ENCODE data around the gene WASHC3. TPM values are rescaled to one million over a fixed set of nuclear protein-coding genes. Genes with fewer than 3 reads are reported as not detected.

The WASHC3 gene
- total RNA-seq, 1 donor from 2014 or later = 37.2 TPM

DNA sequence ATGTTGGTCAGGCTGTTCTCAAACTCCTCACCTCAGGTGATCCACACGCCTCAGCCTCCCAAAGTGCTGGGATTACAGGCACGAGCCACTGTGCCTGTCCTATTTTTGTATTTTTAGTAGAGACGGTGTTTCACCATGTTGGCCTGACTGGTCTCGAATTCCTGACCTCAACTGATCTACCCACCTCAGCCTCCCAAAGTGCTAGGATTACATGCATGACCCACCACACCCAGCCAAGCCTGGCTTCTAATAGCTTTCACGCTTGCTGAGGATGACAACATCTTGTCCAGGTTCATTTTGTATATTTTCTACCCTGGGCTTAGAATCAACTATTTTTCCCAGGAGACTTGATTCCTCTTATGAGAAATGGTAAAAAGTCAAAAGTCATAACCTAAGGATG lies 64.7 kb downstream of the WASHC3 start:
- H3K36me3 ChIP-seq = no peaks in the 10 kb centered on the region

GRCh38 chr12:101995684-101996083 lies 66.1 kb downstream of the WASHC3 start:
- Histone ChIP-seq H3K27ac (replicated peaks) (no peak overlapping the region), H3K4me1 (no peaks in the 10 kb centered on the region), H3K9me3 (replicated peaks) (no peaks in the 10 kb centered on the region), H3K4me3 (no peak overlapping the region), H3K27me3 (ENCODE audit: low read depth) (no peaks in the 10 kb centered on the region), H3K36me3 (no peaks in the 10 kb centered on the region)
- no peak for DNase-seq
- TF ChIP-seq, protein P1, sequence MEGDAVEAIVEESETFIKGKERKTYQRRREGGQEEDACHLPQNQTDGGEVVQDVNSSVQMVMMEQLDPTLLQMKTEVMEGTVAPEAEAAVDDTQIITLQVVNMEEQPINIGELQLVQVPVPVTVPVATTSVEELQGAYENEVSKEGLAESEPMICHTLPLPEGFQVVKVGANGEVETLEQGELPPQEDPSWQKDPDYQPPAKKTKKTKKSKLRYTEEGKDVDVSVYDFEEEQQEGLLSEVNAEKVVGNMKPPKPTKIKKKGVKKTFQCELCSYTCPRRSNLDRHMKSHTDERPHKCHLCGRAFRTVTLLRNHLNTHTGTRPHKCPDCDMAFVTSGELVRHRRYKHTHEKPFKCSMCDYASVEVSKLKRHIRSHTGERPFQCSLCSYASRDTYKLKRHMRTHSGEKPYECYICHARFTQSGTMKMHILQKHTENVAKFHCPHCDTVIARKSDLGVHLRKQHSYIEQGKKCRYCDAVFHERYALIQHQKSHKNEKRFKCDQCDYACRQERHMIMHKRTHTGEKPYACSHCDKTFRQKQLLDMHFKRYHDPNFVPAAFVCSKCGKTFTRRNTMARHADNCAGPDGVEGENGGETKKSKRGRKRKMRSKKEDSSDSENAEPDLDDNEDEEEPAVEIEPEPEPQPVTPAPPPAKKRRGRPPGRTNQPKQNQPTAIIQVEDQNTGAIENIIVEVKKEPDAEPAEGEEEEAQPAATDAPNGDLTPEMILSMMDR (IDR thresholded peaks at IDR 0.05; ENCODE audit: borderline replicate concordance) = no peak
- intact Hi-C loops (cut with micrococcal nuclease) = no loop called here

More for the DNA sequence above, 64.7 kb downstream of the WASHC3 start:
- DNase-seq = no peak
- no peaks in the 10 kb centered on the region for H3K9me3 ChIP-seq (replicated peaks)
- H3K4me1 ChIP-seq = no peaks in the 10 kb centered on the region
- H3K27me3 ChIP-seq (ENCODE audit: low read depth) = no peaks in the 10 kb centered on the region
- no peak overlapping the region for H3K27ac ChIP-seq (replicated peaks)
- intact Hi-C loops (cut with micrococcal nuclease) = no loop called here
- H3K4me3 ChIP-seq = no peak overlapping the region
- TF ChIP-seq, protein P1 (IDR thresholded peaks at IDR 0.05; ENCODE audit: borderline replicate concordance) = no peak

DNA sequence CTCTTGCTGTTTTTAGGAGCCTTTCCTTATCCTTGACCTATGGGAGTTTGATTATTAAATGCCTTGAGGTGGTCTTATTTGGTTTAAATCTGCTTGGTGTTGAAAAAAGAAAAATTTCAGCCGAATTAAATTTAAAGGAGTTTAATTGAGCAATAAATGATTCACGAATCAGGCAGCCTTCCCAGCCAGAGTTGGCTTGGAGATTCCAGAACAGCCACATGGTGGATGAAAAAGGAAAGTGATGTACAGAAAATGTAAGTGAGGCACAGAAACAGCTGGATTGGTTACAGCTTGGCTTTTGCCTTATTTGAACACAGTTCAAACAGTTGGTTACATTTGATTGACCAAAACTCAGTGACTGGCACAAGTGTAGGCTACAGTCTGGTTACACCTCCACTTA lies 69.7 kb downstream of the WASHC3 start:
- H3K4me3 ChIP-seq = no peak overlapping the region
- peaks cover 4% of the 10 kb centered on the region for H3K9me3 ChIP-seq (replicated peaks)
- intact Hi-C loops (cut with micrococcal nuclease) = no loop called here
- no peaks in the 10 kb centered on the region for H3K4me1 ChIP-seq
- no peak overlapping the region for H3K27ac ChIP-seq (replicated peaks)
- no peak for DNase-seq
- no peaks in the 10 kb centered on the region for H3K27me3 ChIP-seq (ENCODE audit: low read depth)
- no peaks in the 10 kb centered on the region for H3K36me3 ChIP-seq
- TF ChIP-seq, protein P1 (IDR thresholded peaks at IDR 0.05; ENCODE audit: borderline replicate concordance) = no peak

DNA sequence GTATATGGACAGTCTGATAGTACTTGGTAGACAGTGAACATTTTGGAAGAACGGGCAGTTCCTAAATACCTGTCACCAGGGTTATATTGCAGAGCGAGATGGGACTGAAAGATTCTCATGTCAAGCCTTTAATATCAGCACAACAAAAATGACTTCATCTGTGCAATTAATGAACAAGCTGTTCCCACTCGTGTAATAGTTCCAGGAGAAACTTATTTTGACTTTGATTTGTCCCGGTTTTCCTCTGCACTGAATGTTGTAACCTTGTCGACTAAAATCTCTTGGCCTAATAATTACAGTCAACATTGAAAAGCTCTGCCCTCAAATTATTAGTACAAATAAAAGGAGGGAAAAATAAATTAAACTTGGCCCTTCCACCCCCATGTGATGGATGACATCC lies 79.5 kb downstream of the WASHC3 start:
- H3K4me1 ChIP-seq = no peaks in the 10 kb centered on the region
- no peaks in the 10 kb centered on the region for H3K36me3 ChIP-seq
- H3K4me3 ChIP-seq = no peak overlapping the region
- peak overlapping the region; percentile 37 for H3K27ac ChIP-seq (replicated peaks)
- intact Hi-C loops (cut with micrococcal nuclease) = no loop called here
- no peak for DNase-seq
- no peaks in the 10 kb centered on the region for H3K9me3 ChIP-seq (replicated peaks)
- TF ChIP-seq, protein P1 (IDR thresholded peaks at IDR 0.05; ENCODE audit: borderline replicate concordance) = no peak
- H3K27me3 ChIP-seq (ENCODE audit: low read depth) = no peaks in the 10 kb centered on the region

DNA sequence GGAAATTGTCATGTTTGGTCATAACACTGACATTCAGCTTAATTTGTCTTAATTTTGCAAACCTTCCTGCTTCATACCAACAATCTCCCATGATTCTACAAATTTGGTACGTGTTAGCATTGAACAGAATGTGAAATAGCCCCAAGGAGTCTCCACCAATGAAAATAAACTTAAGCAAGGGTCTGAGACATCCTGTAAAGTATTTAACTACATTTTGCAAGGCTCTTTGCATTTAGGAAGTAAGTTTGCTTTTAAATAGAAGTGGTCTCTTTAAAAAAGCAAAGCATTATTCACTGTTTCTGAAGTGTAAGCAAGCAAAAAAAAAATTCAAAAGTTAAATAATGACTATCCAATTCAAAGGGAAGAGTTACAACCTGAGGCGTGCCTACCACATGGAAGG lies 79.9 kb downstream of the WASHC3 start:
- DNase-seq = no peak
- Histone ChIP-seq H3K27ac (replicated peaks) (peak overlapping the region; percentile 9), H3K9me3 (replicated peaks) (no peaks in the 10 kb centered on the region)

More for the DNA sequence above, 79.9 kb downstream of the WASHC3 start:
- H3K27me3 ChIP-seq (ENCODE audit: low read depth) = no peaks in the 10 kb centered on the region
- TF ChIP-seq, protein P1 (IDR thresholded peaks at IDR 0.05; ENCODE audit: borderline replicate concordance) = no peak
- no peaks in the 10 kb centered on the region for H3K4me1 ChIP-seq
- intact Hi-C loops (cut with micrococcal nuclease) = no loop called here
- H3K36me3 ChIP-seq = no peaks in the 10 kb centered on the region
- no peak overlapping the region for H3K4me3 ChIP-seq

All from left ventricle myocardium inferior (tissue), 1 donor.